Measurements from ENCODE around the gene TECTB. TPM values are rescaled to one million over a fixed set of nuclear protein-coding genes. Genes with fewer than 3 reads are reported as not detected.

TECTB gene
- total RNA-seq, 2 donors from 2014 or later: not detected

Other genes starting within 250 kb of the TECTB start
- 10 to 100 TPM in 1 of 2 donors, 1 to 10 TPM in 1; 4.4 to 12.2 TPM for gene GPAM, start 99.6 kb upstream of the TECTB start, total RNA-seq
- gene ACSL5, start 90.7 kb downstream of the TECTB start, total RNA-seq: 10 to 100 TPM; 56.6 to 71.9 TPM
- gene ZDHHC6, start 163.5 kb downstream of the TECTB start, total RNA-seq: 10 to 100 TPM; 45.4 to 56.2 TPM
- gene VTI1A, start 163.8 kb downstream of the TECTB start, total RNA-seq: 10 to 100 TPM; 35.2 to 46.9 TPM